Mucosa of descending colon (tissue), 3 donors: Measurements from ENCODE around the gene ZC3HAV1L. TPM values are rescaled to one million over a fixed set of nuclear protein-coding genes. Genes with fewer than 3 reads are reported as not detected.
A peak's percentile ranks its signal among the peaks of the same experiment; 100 is the strongest.

Source experiments
- ATAC-seq: fragments of 200-7000 bp; cut with Tn5 transposase; one replicate; pipeline ENCODE4 v1.9.1; 2020; ENCODE audit warnings: mild to moderate bottlenecking, moderate library complexity
- DNase-seq, 3 donors: peaks; one replicate each; pipeline ENCODE4 v3.0.0-alpha.2; 2020
- H3K36me3 ChIP-seq: fragments of 200-600 bp; one replicate; pipeline ENCODE4 v1.8.0; 2021; ENCODE audit warnings: low read depth, mild to moderate bottlenecking
- H3K4me1 ChIP-seq: fragments of 200-600 bp; one replicate; pipeline ENCODE4 v1.8.0; 2021; ENCODE audit warnings: low read depth, mild to moderate bottlenecking
- H3K4me3 ChIP-seq: fragments of 200-600 bp; one replicate; pipeline ENCODE4 v1.8.0; 2021; ENCODE audit warnings: mild to moderate bottlenecking
- H3K9me3 ChIP-seq: fragments of 200-600 bp; one replicate; pipeline ENCODE4 v1.8.0; 2021; ENCODE audit warnings: mild to moderate bottlenecking
- intact Hi-C, 2 donors: fragments of 100-400 bp; cut with DNase I in 1 of 2; cut with micrococcal nuclease in 1 of 2; formaldehyde crosslinking; loops; one replicate each; pipeline versions ENCODE4 v1.11.0 to v1.11.1; 2022; cut with DNase I, micrococcal nuclease
- total RNA-seq, 3 donors: library from RNA; stranded (reverse); fragmentation: NEBNext Ultra II Directional in 2 of 3; extraction: Animal tissue kit (Norgen Biotek cat#: 25700) in 2 of 3; gene quantifications; one replicate each; pipeline versions ENCODE4 v1.2.1 to v1.2.4, GENCODE V29; 2021 to 2023
- TF ChIP-seq, protein P1 (sequence below): fragments of 200-600 bp; IDR thresholded peaks from one replicate; pipeline ENCODE4 v1.8.0; 2022; ENCODE audit warnings: antibody characterized with exemption, mild to moderate bottlenecking
- donor health status: DM: no; HTN: no; CAD: no; lungs with moderate emphysema.
- donor health status: DM: no; HTN: no; CAD: no.
- donor health status: DM: no; HTN: yes; CAD: no.

The ZC3HAV1L gene
- total RNA-seq, 3 donors from 2014 or later: 6.0 to 9.1 (median 6.5) TPM

DNA sequence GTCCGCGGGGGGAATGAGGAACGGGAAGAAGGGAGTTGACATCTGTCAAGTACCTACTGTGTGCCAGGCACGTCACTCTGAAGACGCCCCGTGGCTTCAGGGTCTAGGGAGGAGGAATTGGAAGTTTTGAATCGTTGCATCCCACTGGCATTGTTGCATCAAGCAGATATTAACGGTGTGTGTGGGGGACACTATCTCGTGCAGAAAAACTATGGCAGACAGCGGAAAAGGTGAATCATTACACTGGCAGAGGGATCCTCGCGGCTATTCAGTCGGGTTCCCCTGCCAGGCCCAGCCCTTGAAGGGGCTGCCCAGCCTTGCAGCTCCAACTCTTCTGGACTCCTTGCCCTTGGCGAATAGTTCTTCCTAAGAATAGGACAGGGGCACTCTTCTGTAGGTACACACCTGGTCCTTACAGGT is 53.6 kb downstream of the ZC3HAV1L start:
- Histone ChIP-seq H3K4me1 (peaks cover 4% of the 10 kb centered on the region), H3K36me3 (no peaks in the 10 kb centered on the region), H3K4me3 (no peak overlapping the region), H3K9me3 (no peaks in the 10 kb centered on the region)
- DNase-seq (no peak), ATAC-seq (no peak)
- intact Hi-C loops: no loop called here
- TF ChIP-seq, protein P1, sequence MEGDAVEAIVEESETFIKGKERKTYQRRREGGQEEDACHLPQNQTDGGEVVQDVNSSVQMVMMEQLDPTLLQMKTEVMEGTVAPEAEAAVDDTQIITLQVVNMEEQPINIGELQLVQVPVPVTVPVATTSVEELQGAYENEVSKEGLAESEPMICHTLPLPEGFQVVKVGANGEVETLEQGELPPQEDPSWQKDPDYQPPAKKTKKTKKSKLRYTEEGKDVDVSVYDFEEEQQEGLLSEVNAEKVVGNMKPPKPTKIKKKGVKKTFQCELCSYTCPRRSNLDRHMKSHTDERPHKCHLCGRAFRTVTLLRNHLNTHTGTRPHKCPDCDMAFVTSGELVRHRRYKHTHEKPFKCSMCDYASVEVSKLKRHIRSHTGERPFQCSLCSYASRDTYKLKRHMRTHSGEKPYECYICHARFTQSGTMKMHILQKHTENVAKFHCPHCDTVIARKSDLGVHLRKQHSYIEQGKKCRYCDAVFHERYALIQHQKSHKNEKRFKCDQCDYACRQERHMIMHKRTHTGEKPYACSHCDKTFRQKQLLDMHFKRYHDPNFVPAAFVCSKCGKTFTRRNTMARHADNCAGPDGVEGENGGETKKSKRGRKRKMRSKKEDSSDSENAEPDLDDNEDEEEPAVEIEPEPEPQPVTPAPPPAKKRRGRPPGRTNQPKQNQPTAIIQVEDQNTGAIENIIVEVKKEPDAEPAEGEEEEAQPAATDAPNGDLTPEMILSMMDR: no peak

DNA sequence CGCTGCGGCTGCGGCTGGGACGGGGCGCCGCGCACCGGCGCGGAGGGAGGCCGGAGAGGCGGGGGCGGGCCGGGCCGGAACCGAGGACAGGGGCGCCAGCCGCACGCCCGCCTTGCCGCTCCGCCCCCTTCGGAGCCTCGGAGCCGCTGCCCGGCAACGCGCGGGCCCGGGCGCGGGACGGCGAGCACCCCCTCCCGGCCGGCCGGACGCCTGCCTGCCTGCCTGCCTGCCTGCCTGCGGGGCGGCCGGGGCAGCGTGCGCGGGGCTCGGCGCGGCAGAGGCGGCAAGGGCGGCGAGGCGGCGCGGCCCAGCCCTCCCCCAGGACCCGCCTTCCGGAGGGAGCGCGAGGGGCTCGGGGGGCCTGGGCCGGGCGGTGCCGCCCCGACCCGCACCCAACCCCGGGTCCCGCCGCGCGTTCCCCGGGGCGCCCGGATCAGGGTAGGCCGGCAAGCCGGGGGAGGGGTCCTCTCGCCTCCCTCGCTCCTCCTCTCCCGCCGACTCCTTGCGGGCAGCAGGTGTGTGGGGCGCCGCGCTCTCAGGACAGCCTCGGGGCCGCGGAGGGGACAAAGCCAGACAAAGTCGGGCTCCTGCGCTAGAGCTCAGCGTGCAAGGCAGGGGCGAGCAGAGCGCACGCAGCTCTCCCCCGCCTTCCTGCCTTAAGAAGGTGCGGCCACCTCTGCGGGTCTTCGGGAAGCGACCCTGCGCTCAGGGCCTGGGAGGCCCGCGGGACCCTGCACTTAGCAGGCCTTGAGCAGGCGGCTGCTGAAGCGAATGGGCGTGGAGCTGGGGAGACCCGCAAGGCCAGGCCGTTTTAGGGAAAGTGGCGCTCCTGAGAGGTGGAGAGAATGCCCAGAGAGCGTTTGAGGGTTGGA is 54.3 kb downstream of the ZC3HAV1L start, which contains the start of gene KIAA1549:
Gene KIAA1549, minus strand, starts transcription at position 58 of the 872 bp plus-strand sequence. CDS start 120 bp downstream, outside the sequence.
- peak; percentile 91 for ATAC-seq
- Histone ChIP-seq H3K36me3 (no peaks in the 10 kb centered on the region), H3K9me3 (no peaks in the 10 kb centered on the region), H3K4me1 (peaks cover 4% of the 10 kb centered on the region), H3K4me3 (peak within 1 kb of the TSS; percentile 29)
- DNase-seq: peak; percentile 59 to 83 (median 65)
- TF ChIP-seq, protein P1: peak; percentile 14
- intact Hi-C loops: no loop called here

DNA sequence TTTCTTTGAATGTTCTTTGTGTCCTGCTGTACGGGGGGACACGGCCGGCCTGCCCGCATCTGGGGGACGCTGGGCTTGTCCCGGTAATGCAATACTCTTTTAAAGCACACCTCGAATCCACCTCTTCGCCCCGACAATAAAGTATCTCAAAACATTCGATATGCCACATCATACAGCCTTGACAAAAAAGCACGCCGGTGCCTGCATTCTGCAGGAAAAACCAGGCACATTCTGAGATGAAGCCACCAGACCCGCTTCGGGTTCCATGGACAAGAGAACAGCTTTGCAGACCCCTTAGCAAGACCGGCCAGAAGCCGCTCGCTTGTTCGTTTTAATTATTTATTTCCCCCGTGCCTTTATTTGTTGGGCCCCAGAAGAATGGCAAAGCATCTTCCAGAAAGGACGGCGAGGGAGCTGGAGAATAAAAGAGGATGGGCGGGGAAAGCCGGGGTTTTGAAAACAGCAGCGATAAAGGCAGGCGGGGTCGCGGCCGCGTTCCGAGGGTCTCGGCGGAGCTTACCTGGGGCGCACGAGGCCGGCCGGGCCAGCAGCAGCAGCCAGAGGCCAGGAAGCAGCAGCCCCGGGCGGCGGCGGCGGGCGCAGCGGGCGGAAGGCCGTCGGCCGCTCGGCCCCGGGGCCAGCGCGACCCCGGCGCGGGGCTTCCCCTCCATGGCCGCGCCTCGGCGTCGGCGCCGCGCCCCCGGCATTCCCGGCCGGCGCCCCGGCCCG is 55.1 kb downstream of the ZC3HAV1L start:
- peak in 1 of 3 donors; percentile 19 for DNase-seq
- ATAC-seq: peak; percentile 45
- Histone ChIP-seq H3K4me1 (peaks cover 4% of the 10 kb centered on the region), H3K9me3 (no peaks in the 10 kb centered on the region), H3K36me3 (no peaks in the 10 kb centered on the region), H3K4me3 (peak overlapping the region; percentile 29)
- intact Hi-C loops: no loop called here
- TF ChIP-seq, protein P1: no peak

DNA sequence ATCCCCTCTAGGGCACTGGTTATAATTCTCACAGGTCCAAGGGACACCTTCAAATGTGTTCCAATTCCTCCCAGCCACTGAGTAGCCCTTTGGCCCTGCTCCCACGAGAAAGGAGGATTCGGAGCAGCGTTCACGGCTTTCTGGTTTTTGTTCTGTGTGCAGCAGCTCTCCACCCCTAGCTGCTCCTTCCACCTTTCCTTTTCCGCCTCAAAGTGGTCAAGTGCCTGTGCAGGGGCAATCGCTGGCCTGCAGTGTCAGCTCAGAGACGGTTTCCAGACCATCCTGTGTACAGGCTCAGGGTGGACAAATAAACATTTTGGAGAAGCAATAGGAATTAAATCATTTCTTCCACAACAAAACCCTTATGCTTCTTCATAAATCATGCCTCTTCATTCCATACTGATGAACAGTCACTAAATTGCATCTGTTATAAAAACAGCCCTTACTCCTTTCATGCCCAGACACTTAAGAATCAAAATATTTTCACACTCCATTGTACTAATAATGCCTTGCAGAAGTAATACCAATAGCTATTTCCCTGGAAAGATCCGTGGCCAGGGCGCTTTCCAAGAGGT is 55.8 kb downstream of the ZC3HAV1L start:
- Histone ChIP-seq H3K4me1 (peaks cover 4% of the 10 kb centered on the region), H3K36me3 (no peaks in the 10 kb centered on the region), H3K9me3 (no peaks in the 10 kb centered on the region), H3K4me3 (no peak overlapping the region)
- DNase-seq (no peak), ATAC-seq (no peak)
- intact Hi-C loops: no loop called here
- TF ChIP-seq, protein P1: no peak

DNA sequence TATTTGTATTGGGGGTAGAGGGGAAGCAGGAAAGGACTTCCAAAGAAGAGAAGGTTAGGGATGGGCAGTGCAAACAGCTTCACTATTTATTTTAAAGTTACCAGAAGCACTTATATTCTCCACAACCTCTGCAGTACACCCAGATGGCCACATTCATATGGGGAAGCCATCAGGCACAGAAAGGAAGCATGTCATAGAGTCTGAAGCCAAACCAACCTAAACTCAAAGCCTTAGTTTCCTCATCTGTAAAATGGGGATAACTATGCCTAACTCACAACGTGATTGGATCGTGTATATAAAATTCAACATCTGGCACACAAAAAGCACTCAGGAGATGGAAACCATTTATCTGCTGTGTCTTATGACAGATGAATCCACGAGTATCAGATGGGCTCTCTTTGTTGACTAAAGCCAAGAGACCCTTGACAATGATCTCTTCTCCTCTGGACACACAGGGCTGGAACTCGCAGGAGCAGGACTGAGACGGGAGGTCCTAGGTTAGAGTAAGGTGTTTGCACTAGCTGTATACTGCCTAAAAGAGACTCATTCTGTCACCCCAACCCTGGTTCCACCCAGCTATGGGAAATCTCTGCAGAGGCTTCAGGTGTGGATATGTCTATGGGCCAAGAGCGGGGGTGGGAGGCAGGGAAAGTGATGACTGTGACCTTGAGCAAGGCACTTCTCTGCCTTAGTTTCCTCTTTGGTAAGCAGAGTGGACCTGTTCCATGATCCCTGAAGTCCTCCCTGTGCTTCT is 56.4 kb downstream of the ZC3HAV1L start:
- Histone ChIP-seq H3K4me3 (no peak overlapping the region), H3K4me1 (peaks cover 4% of the 10 kb centered on the region), H3K9me3 (no peaks in the 10 kb centered on the region), H3K36me3 (no peaks in the 10 kb centered on the region)
- DNase-seq (no peak), ATAC-seq (no peak)
- TF ChIP-seq, protein P1: no peak
- intact Hi-C loops: no loop called here
